DND-41 (cell line): ENCODE results near the gene PTPRN2.

ENCODE experiments used
- ATAC-seq: fragments of 200-7000 bp; cut with Tn5 transposase; 3 replicates; pipeline ENCODE4 v1.9.1; 2021; ENCODE audit warnings: low read depth; ENCODE audit not compliant: insufficient read depth
- DNase-seq: peaks from one replicate; pipeline ENCODE4 v3.0.0-alpha.2; 2020
- H2AFZ ChIP-seq: 2 replicates; pipeline ENCODE4 v1.6.0; 2012; ENCODE audit warnings: low read depth, low read length
- H3K27ac ChIP-seq: 2 replicates; pipeline ENCODE4 v1.5.1; 2012; ENCODE audit warnings: low read length, inconsistent platforms
- H3K27me3 ChIP-seq: fragments of 200-600 bp; sonication (generic); 2 replicates; pipeline ENCODE4 v1.6.0; 2012; ENCODE audit warnings: low read length, mild to moderate bottlenecking, inconsistent platforms; ENCODE audit not compliant: insufficient read depth, poor library complexity
- H3K36me3 ChIP-seq: 2 replicates; pipeline ENCODE4 v1.5.1; 2012; ENCODE audit warnings: low read length, inconsistent platforms; ENCODE audit not compliant: insufficient read depth
- H3K4me1 ChIP-seq: 2 replicates; pipeline ENCODE4 v1.5.1; 2012; ENCODE audit warnings: mild to moderate bottlenecking, low read length; ENCODE audit not compliant: insufficient read depth
- H3K4me2 ChIP-seq: 2 replicates; pipeline ENCODE4 v1.6.0; 2012; ENCODE audit warnings: mild to moderate bottlenecking, moderate library complexity, low read length, inconsistent platforms; ENCODE audit not compliant: insufficient read depth
- H3K4me3 ChIP-seq, 2 experiments: fragments of 200-600 bp in 1 of 2; shearing (Covaris generic) in 1 of 2; 2 replicates each; pipeline ENCODE4 v1.5.1; 2012 to 2016; ENCODE audit warnings: inconsistent platforms in 2 of 2, low read length in 2 of 2, mild to moderate bottlenecking in 2 of 2, low read depth in 1 of 2, moderate library complexity in 1 of 2
- H3K79me2 ChIP-seq: 2 replicates; pipeline ENCODE4 v1.6.0; 2012; ENCODE audit warnings: low read length, inconsistent platforms; ENCODE audit not compliant: insufficient read depth
- H3K9ac ChIP-seq: 2 replicates; pipeline ENCODE4 v1.6.0; 2012; ENCODE audit warnings: low read depth, mild to moderate bottlenecking, inconsistent platforms, low read length, moderate library complexity
- H3K9me3 ChIP-seq: 2 replicates; pipeline ENCODE4 v1.5.1; 2012; ENCODE audit warnings: low read length, moderate library complexity, mild to moderate bottlenecking, inconsistent platforms; ENCODE audit not compliant: insufficient read depth, severe bottlenecking
- H4K20me1 ChIP-seq: 2 replicates; pipeline ENCODE4 v1.6.0; 2012; ENCODE audit warnings: low read length; ENCODE audit not compliant: insufficient read depth
- CTCF ChIP-seq: IDR thresholded peaks from 2 replicates; pipeline ENCODE4 v1.5.1; 2012; ENCODE audit warnings: borderline replicate concordance, low read length, moderate library complexity, mild to moderate bottlenecking; ENCODE audit not compliant: poor library complexity, severe bottlenecking; ENCODE audit errors: extremely low read depth
- EZH2 ChIP-seq: IDR thresholded peaks from 3 replicates; pipeline ENCODE4 v1.6.1; 2012; ENCODE audit warnings: borderline replicate concordance, low read depth, mild to moderate bottlenecking, moderate library complexity, low read length, inconsistent platforms; ENCODE audit not compliant: severe bottlenecking

PTPRN2 gene

DNA sequence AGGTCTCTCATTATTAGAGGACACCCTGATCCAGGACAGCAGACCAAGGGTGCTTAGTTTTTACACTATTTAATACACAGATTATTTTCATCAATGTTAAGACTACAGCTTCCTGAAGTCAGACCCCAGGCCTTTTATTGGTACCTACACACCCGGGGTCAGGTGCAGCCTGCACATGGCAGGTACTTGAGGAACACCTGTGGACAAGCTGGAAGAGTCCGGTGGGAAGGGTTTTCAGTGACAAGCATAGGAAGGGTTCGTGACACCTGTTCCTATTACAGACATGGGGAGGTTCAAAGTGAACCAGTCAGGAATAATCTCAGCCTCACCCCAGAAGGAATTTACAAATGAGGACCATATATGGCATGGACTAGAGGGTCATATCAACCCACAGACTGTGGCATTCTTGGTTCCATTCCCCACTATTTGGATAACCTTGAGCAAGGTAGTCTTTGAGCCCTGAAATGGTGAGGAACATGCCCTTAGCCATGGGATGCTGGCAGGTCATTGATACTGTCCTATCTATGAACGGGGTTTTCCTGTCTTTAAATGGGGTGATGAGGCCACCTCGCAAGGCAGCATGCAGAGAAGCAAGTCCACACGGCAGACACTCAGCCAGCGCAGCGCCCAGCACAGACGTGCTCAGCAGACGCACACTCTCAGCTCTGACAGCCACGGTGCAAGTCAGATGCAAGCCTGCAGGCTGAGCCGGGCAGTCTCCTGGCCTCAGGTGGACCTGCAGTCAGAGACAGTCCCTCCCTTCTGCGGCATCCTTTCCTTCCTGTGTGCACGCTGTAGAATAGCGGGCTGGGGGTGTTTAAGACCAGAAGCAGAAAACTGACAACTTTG lies 624.9 kb downstream of the PTPRN2 start:
- Histone ChIP-seq H3K9ac (no peak overlapping the region), H3K4me3 (no peak overlapping the region), H3K27me3 (peaks cover 7% of the 10 kb centered on the region), H3K4me2 (no peak overlapping the region), H3K79me2 (no peaks in the 10 kb centered on the region), H3K9me3 (no peaks in the 10 kb centered on the region), H3K36me3 (no peaks in the 10 kb centered on the region), H3K4me1 (no peaks in the 10 kb centered on the region), H4K20me1 (no peaks in the 10 kb centered on the region), H3K27ac (no peak overlapping the region), H2AFZ (no peak overlapping the region)
- no peak for ATAC-seq
- no peak for DNase-seq
- TF ChIP-seq EZH2 (no peak), CTCF (no peak)

DNA sequence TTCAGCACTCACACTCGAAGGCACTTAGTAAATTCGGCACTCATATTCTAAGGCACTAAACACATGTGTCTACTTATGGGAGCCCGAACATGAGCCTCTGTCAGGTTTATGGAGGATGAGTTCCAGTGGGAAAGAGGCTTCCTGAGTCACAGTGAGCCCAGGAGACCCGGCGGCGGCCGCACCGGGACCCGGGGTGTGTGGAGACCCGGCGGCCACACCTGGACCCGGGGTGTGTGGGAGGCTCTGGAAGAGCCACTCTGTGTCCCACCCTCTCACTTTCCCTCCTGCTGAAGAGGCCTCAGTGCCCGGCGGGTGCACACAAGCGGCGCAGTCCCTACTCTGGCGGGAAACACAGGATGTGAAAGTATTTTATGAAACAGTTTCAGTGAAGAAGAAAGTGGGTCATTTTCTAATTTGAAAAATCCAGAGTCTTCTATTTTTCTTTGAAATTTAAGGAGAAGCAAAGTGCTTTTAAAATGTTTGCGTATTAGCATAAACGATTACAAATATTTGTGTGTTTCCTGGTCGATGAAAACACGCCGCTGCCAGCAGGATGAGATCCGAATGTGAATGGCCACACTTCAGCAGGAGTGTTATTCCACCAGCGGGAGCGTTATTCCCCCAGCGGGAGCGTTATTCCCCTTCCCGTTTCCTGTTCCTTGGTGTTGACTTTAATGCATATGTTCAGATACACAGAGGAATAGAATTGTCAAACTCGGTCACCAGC lies 625.7 kb downstream of the PTPRN2 start:
- Histone ChIP-seq H3K27ac (no peak overlapping the region), H3K4me1 (no peaks in the 10 kb centered on the region), H3K4me3 (no peak overlapping the region), H3K4me2 (no peak overlapping the region), H3K9me3 (no peaks in the 10 kb centered on the region), H2AFZ (no peak overlapping the region), H3K36me3 (no peaks in the 10 kb centered on the region), H3K27me3 (peaks cover 7% of the 10 kb centered on the region), H3K79me2 (no peaks in the 10 kb centered on the region), H3K9ac (no peak overlapping the region), H4K20me1 (no peaks in the 10 kb centered on the region)
- DNase-seq, result no peak
- ATAC-seq, result no peak
- TF ChIP-seq EZH2 (no peak), CTCF (no peak)

GRCh38 chr7:157955348-157955999 lies 632.1 kb downstream of the PTPRN2 start:
- Histone ChIP-seq H3K4me1 (no peaks in the 10 kb centered on the region), H3K4me2 (no peak overlapping the region), H3K79me2 (no peaks in the 10 kb centered on the region), H3K36me3 (no peaks in the 10 kb centered on the region), H3K27ac (no peak overlapping the region), H3K4me3 (no peak overlapping the region), H3K9ac (no peak overlapping the region), H3K27me3 (peaks cover 11% of the 10 kb centered on the region), H4K20me1 (no peaks in the 10 kb centered on the region), H2AFZ (no peak overlapping the region), H3K9me3 (no peaks in the 10 kb centered on the region)
- TF ChIP-seq EZH2 (no peak), CTCF (no peak)
- no peak for DNase-seq
- ATAC-seq, result no peak
